Activated CD4-positive, alpha-beta T cell treated with anti-CD3 and anti-CD28 coated beads, Interleukin-2, Interleukin-6, amounts not matched to agents 100 ng/mL and 50 ng/mL, durations not matched to agents 16 hours and 8 hours (primary cell): ENCODE data around the gene LARP1B.
"Not testable (repeated sequence)": the region's sequence is repeated elsewhere in the genome, so short reads cannot be mapped to it uniquely, and the experiment has no call there.

Source experiments
- DNase-seq: peaks from one replicate; pipeline ENCODE4 v3.0.0-alpha.2; 2020

LARP1B gene

GRCh38 chr4:128060699-128061565 lies at the start of gene LARP1B:
TSS of gene LARP1B (plus strand) at chr4:128061312. CDS start at chr4:128074952, 13,640 bp downstream.
- DNase-seq: peak; percentile 97

- DNase-seq: no peak
Measured at GRCh38 chr4:128025319-128025718, 35.8 kb upstream of the LARP1B start.

GRCh38 chr4:128029907-128030306 lies 31.2 kb upstream of the LARP1B start:
- no peak for DNase-seq

GRCh38 chr4:128031756-128032384 lies 29.2 kb upstream of the LARP1B start:
- no peak for DNase-seq

GRCh38 chr4:128039568-128039967 lies 21.5 kb upstream of the LARP1B start:
- no peak for DNase-seq

GRCh38 chr4:128047019-128047418 lies 14.1 kb upstream of the LARP1B start:
- DNase-seq: not testable (repeated sequence)

GRCh38 chr4:128047514-128047913 lies 13.6 kb upstream of the LARP1B start:
- DNase-seq: not testable (repeated sequence)

- peak; percentile 6 for DNase-seq
Measured at GRCh38 chr4:128051229-128051628, 9.9 kb upstream of the LARP1B start.

- DNase-seq: not testable (repeated sequence)
Measured at GRCh38 chr4:128054907-128055306, 6.2 kb upstream of the LARP1B start.

- not testable (repeated sequence) for DNase-seq
Measured at GRCh38 chr4:128055441-128056206, 5.5 kb upstream of the LARP1B start.

- DNase-seq: no peak
Measured at GRCh38 chr4:128056396-128056795, 4.7 kb upstream of the LARP1B start.

GRCh38 chr4:128060121-128060698 lies 902 bp upstream of the LARP1B start:
- peak; percentile 2 for DNase-seq

- DNase-seq: peak; percentile 68
Measured at GRCh38 chr4:128061566-128062536, 739 bp downstream of the LARP1B start.

- not testable (repeated sequence) for DNase-seq
Measured at GRCh38 chr4:128066453-128066820, 5.3 kb downstream of the LARP1B start.

- DNase-seq: peak; percentile 30
Measured at GRCh38 chr4:128068918-128069317, 7.8 kb downstream of the LARP1B start.

GRCh38 chr4:128076464-128076863 lies 15.4 kb downstream of the LARP1B start:
- no peak for DNase-seq

GRCh38 chr4:128095293-128095692 lies 34.2 kb downstream of the LARP1B start:
- not testable (repeated sequence) for DNase-seq

- DNase-seq: no peak
Measured at GRCh38 chr4:128107766-128108165, 46.7 kb downstream of the LARP1B start.

- DNase-seq: no peak
Measured at GRCh38 chr4:128123036-128123435, 61.9 kb downstream of the LARP1B start.

- no peak for DNase-seq
Measured at GRCh38 chr4:128130621-128131020, 69.5 kb downstream of the LARP1B start.

- no peak for DNase-seq
Measured at GRCh38 chr4:128134925-128135324, 73.8 kb downstream of the LARP1B start.

GRCh38 chr4:128135391-128135790 lies 74.3 kb downstream of the LARP1B start:
- DNase-seq: no peak
